ENCODE measurements around the gene NADSYN1.

- no peak for TF ChIP-seq CTCF (IDR thresholded peaks at IDR 0.05)
- TF ChIP-seq POLR2AphosphoS5 (IDR thresholded peaks at IDR 0.05) = no peak
Observed at GRCh38 chr11:71542382-71542781, 89.4 kb downstream of the NADSYN1 start.
